C4-2B (cell line): ENCODE results near the gene SLC6A7.

Experiments
- CTCF ChIP-seq: fragments of 450-650 bp; conservative IDR thresholded peaks from 2 replicates; pipeline ENCODE4 v1.5.1; 2017; ENCODE audit warnings: mild to moderate bottlenecking
- ZFX ChIP-seq: fragments of 450-650 bp; IDR thresholded peaks from 2 replicates; pipeline ENCODE4 v1.6.1; 2017

DNA sequence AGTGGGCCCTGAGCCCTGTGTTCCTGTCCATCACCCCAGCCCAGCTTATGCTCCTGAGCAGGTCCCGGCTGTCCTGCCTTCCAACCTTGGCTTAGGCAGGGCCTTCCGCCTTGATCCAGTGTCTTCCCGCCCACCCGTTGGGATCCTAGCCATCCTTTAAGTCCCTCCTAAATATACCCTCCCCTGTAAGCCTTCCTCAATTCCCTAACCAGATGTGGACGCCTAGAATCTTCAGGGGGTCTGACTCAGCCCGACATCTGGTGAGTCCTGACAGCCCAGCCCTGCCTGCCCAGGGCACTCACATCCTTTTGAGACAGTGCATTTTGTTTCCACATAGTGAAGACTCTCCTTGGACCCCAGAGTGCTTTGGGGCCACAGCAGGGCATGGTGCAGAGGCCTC lies 23.7 kb downstream of the SLC6A7 start:
- no peak for TF ChIP-seq CTCF
- TF ChIP-seq ZFX = no peak
